ENCODE measurements around the gene MAU2. TPM values are rescaled to one million over a fixed set of nuclear protein-coding genes. Genes with fewer than 3 reads are reported as not detected.
"Not testable (repeated sequence)": the region's sequence is repeated elsewhere in the genome, so short reads cannot be mapped to it uniquely, and the experiment has no call there.

The MAU2 gene
- total RNA-seq, 1 donor from 2014 or later = 22.0 TPM

- TF ChIP-seq CTCF (conservative IDR thresholded peaks at IDR 0.05; ENCODE audit: low read depth, low read length) = no peak
- no peak for DNase-seq (ENCODE audit: low read depth)
- peak overlapping the region; percentile 14 for H3K4me3 ChIP-seq (ENCODE audit: low read depth, low read length)
Observed at GRCh38 chr19:19388568-19389555, 68.2 kb downstream of the MAU2 start.

- not testable (repeated sequence) for DNase-seq (ENCODE audit: low read depth); H3K4me3 ChIP-seq (ENCODE audit: low read depth, low read length)
Observed at GRCh38 chr19:19389683-19390082, 69.1 kb downstream of the MAU2 start.

GRCh38 chr19:19394333-19394732, 73.7 kb downstream of the MAU2 start:
- DNase-seq (ENCODE audit: low read depth); H3K4me3 ChIP-seq (ENCODE audit: low read depth, low read length): not testable (repeated sequence)

GRCh38 chr19:19399733-19400433, 79.3 kb downstream of the MAU2 start:
- no peak for TF ChIP-seq CTCF (conservative IDR thresholded peaks at IDR 0.05; ENCODE audit: low read depth, low read length)
- H3K4me3 ChIP-seq (ENCODE audit: low read depth, low read length) = no peak overlapping the region
- no peak for DNase-seq (ENCODE audit: low read depth)

GRCh38 chr19:19402656-19403372, 82.2 kb downstream of the MAU2 start:
- no peak overlapping the region for H3K4me3 ChIP-seq (ENCODE audit: low read depth, low read length)
- no peak for DNase-seq (ENCODE audit: low read depth)
- no peak for TF ChIP-seq CTCF (conservative IDR thresholded peaks at IDR 0.05; ENCODE audit: low read depth, low read length)

- H3K4me3 ChIP-seq (ENCODE audit: low read depth, low read length) = no peak overlapping the region
- DNase-seq (ENCODE audit: low read depth) = no peak
- no peak for TF ChIP-seq CTCF (conservative IDR thresholded peaks at IDR 0.05; ENCODE audit: low read depth, low read length)
Observed at GRCh38 chr19:19403373-19403901, 82.8 kb downstream of the MAU2 start.

- peak within 1 kb of the TSS; percentile 74 for H3K4me3 ChIP-seq (ENCODE audit: low read depth, low read length)
- no peak for DNase-seq (ENCODE audit: low read depth)
- TF ChIP-seq CTCF (conservative IDR thresholded peaks at IDR 0.05; ENCODE audit: low read depth, low read length) = peak; percentile 35
Observed at GRCh38 chr19:19404879-19405860, 84.5 kb downstream of the MAU2 start, which contains the start of gene GATAD2A. Gene GATAD2A, plus strand, starts transcription at chr19:19405675. Its CDS starts 59,671 bp downstream, at chr19:19465346.
